Thyroid gland (tissue), 4 donors: Measurements from ENCODE around the gene RFTN2. TPM values are rescaled to one million over a fixed set of nuclear protein-coding genes. Genes with fewer than 3 reads are reported as not detected.

Experiments used
- DNase-seq, 2 donors: peaks; one replicate each; pipeline ENCODE4 v3.0.0-alpha.2; 2019
- H3K27ac ChIP-seq, 3 donors: fragments of 200-600 bp; sonication (generic); 1 replicate in 2 of 3; 2 replicates in 1 of 3; pipeline ENCODE4 v1.5.1; 2016 to 2019; ENCODE audit warnings: mild to moderate bottlenecking in 1 of 3, moderate library complexity in 1 of 3
- H3K27me3 ChIP-seq: fragments of 200-600 bp; sonication (generic); one replicate; pipeline ENCODE4 v1.5.1; 2019
- H3K36me3 ChIP-seq, 2 donors: fragments of 200-600 bp; sonication (generic); one replicate each; pipeline ENCODE4 v1.5.1; 2016 to 2019
- H3K4me1 ChIP-seq, 2 donors: fragments of 200-600 bp; sonication (generic); one replicate each; pipeline ENCODE4 v1.5.1; 2017 to 2019
- H3K4me3 ChIP-seq, 3 donors: fragments of 200-600 bp; sonication (generic); replicated peaks in 1 of 3; 1 replicate in 2 of 3; 2 replicates in 1 of 3; pipeline ENCODE4 v1.5.1; 2016; ENCODE audit warnings: mild to moderate bottlenecking in 1 of 3
- H3K9me3 ChIP-seq: fragments of 200-600 bp; sonication (generic); one replicate; pipeline ENCODE4 v1.5.1; 2017
- CTCF ChIP-seq, 6 experiments: fragments of 200-600 bp in 3 of 6; fragments of 450-650 bp in 3 of 6; sonication (generic) in 3 of 6; IDR thresholded peaks; one replicate each; pipeline ENCODE4 v1.5.1; 2016 to 2019; ENCODE audit warnings: antibody characterized with exemption in 6 of 6, mild to moderate bottlenecking in 2 of 6, inconsistent platforms in 1 of 6, moderate library complexity in 1 of 6
- POLR2A ChIP-seq, 2 donors: fragments of 450-650 bp; IDR thresholded peaks; one replicate each; pipeline ENCODE4 v1.6.1; 2017; ENCODE audit warnings: antibody characterized with exemption in 2 of 2, mild to moderate bottlenecking in 2 of 2, moderate library complexity in 1 of 2
- WGBS, 2 donors: methylation state at CpG; one replicate each; pipeline ENCODE4 v1.1.5; 2017; 5-methylcytosine and 5-hydroxymethylcytosine counted together
- intact Hi-C: fragments of 100-400 bp; cut with DNase I; formaldehyde crosslinking; loops from one replicate; pipeline ENCODE4 v1.15.1; 2023
- total RNA-seq, 4 donors: library from RNA; depleted of rRNA; stranded (reverse); fragments of >200 nt; gene quantifications; one replicate each; pipeline ENCODE4 v1.2.3, GENCODE V29; 2016

Gene RFTN2
- total RNA-seq, 4 donors from 2014 or later = 5.3 to 12.9 (median 9.4) TPM

GRCh38 chr2:197614532-197614931 lies 60.9 kb downstream of the RFTN2 start:
- no peaks in the 10 kb centered on the region for H3K4me1 ChIP-seq
- H3K4me3 ChIP-seq = no peak overlapping the region
- DNase-seq = no peak
- intact Hi-C loops = no loop called here
- TF ChIP-seq POLR2A (IDR thresholded peaks at IDR 0.05) (no peak), CTCF (IDR thresholded peaks at IDR 0.05) (no peak)
- no peaks in the 10 kb centered on the region for H3K27me3 ChIP-seq
- no peak overlapping the region for H3K27ac ChIP-seq
- H3K36me3 ChIP-seq = no peaks in the 10 kb centered on the region
- WGBS, 2 donors = 81 to 90% methylated on average over 3 of the region's 3 CpGs
- no peaks in the 10 kb centered on the region for H3K9me3 ChIP-seq

GRCh38 chr2:197613509-197613987 lies 61.8 kb downstream of the RFTN2 start:
- Histone ChIP-seq H3K9me3 (no peaks in the 10 kb centered on the region), H3K36me3 (no peaks in the 10 kb centered on the region), H3K27me3 (no peaks in the 10 kb centered on the region), H3K4me1 (no peaks in the 10 kb centered on the region), H3K4me3 (no peak overlapping the region), H3K27ac (no peak overlapping the region)
- TF ChIP-seq POLR2A (IDR thresholded peaks at IDR 0.05) = no peak
- TF ChIP-seq CTCF (IDR thresholded peaks at IDR 0.05) = no peak
- WGBS, 2 donors = 0 to 19% methylated on average over 1 of the region's 1 CpG
- no peak for DNase-seq
- intact Hi-C loops = no loop called here

- Histone ChIP-seq H3K27ac (no peak overlapping the region), H3K36me3 (no peaks in the 10 kb centered on the region), H3K4me3 (no peak overlapping the region), H3K9me3 (no peaks in the 10 kb centered on the region), H3K27me3 (no peaks in the 10 kb centered on the region), H3K4me1 (no peaks in the 10 kb centered on the region)
- intact Hi-C loops = no loop called here
- DNase-seq = no peak
- no peak for TF ChIP-seq POLR2A (IDR thresholded peaks at IDR 0.05)
- no peak for TF ChIP-seq CTCF (IDR thresholded peaks at IDR 0.05)
- WGBS, 2 donors = 93 to 94% methylated on average over 2 of the region's 2 CpGs
Observed at GRCh38 chr2:197606180-197606579, 69.2 kb downstream of the RFTN2 start.

GRCh38 chr2:197604117-197604860 lies 71.1 kb downstream of the RFTN2 start:
- H3K9me3 ChIP-seq = no peaks in the 10 kb centered on the region
- DNase-seq = no peak
- no peak for TF ChIP-seq CTCF (IDR thresholded peaks at IDR 0.05)
- TF ChIP-seq POLR2A (IDR thresholded peaks at IDR 0.05) = no peak
- no peaks in the 10 kb centered on the region for H3K27me3 ChIP-seq
- 67 to 72% methylated on average over 1 of the region's 1 CpG for WGBS, 2 donors
- no peak overlapping the region for H3K4me3 ChIP-seq
- H3K4me1 ChIP-seq = no peaks in the 10 kb centered on the region
- H3K36me3 ChIP-seq = no peaks in the 10 kb centered on the region
- intact Hi-C loops = no loop called here
- H3K27ac ChIP-seq = no peak overlapping the region

- no peak for DNase-seq
- intact Hi-C loops = no loop called here
- no peaks in the 10 kb centered on the region for H3K36me3 ChIP-seq
- 66 to 81% methylated on average over 2 of the region's 2 CpGs for WGBS, 2 donors
- TF ChIP-seq CTCF (IDR thresholded peaks at IDR 0.05) (no peak), POLR2A (IDR thresholded peaks at IDR 0.05) (no peak)
- no peaks in the 10 kb centered on the region for H3K4me1 ChIP-seq
- no peak overlapping the region for H3K27ac ChIP-seq
- no peaks in the 10 kb centered on the region for H3K27me3 ChIP-seq
- no peaks in the 10 kb centered on the region for H3K9me3 ChIP-seq
- no peak overlapping the region for H3K4me3 ChIP-seq
Observed at GRCh38 chr2:197601726-197602125, 73.7 kb downstream of the RFTN2 start.
